ENCODE data around the gene PCDHB7. TPM values are rescaled to one million over a fixed set of nuclear protein-coding genes. Genes with fewer than 3 reads are reported as not detected.
"Not testable (repeated sequence)": the region's sequence is repeated elsewhere in the genome, so short reads cannot be mapped to it uniquely, and the experiment has no call there.

Gene PCDHB7
- total RNA-seq, 4 donors from 2014 or later, result 0.51 to 8.0 (median 5.7) TPM

DNA sequence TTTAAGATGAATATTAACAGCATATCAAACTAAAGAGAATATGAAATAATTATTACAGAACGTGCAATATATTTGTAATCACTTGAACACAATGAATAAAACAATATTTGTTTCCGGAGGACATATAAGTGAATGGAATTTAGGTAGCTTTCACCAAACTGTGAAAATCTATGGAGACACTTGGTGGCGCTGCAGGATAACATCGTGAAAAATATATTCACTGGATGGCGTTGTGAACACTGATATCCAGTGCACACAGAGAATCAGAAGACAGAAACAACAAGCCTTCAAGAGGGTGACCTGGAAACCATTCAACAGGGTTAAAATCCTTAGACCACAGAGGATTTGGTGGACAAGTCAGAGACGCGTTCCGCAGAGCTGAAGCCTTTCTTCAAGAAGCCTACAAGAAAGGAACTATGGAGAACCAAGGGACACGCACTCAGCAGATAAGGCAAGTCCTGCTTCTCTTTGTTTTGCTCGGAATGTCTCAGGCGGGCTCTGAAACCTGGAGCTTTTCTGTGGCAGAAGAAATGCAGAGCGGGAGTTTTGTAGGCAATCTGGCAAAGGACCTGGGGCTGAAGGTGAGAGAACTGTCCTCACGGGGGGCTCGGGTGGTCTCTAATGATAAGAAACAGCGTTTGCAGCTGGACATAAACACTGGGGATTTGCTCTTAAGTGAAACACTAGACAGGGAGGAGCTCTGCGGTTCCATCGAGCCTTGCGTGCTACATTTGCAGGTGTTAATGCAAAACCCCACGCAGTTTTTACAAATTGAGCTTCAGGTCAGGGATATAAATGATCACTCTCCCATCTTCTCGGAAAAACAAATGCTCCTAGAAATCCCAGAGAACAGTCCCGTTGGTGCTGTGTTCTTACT, 27.2 kb downstream of the PCDHB7 start, which contains the start of gene PCDHB11:
TSS of gene PCDHB11 (plus strand) at position 269 of the 877 bp plus-strand sequence. CDS start at position 417, 148 bp downstream.
- H3K4me1 ChIP-seq, result no peaks in the 10 kb centered on the region
- H3K36me3 ChIP-seq, result no peaks in the 10 kb centered on the region
- H3K27ac ChIP-seq, result no peak within 1 kb of the TSS
- intact Hi-C loops (cut with DNase I; ENCODE audit: low total_unique reads), result no loop called here
- H3K9me3 ChIP-seq, result peaks cover 0 to 74% of the 10 kb centered on the region in 2 donors
- H3K27me3 ChIP-seq, result no peaks in the 10 kb centered on the region
- TF ChIP-seq POLR2A (IDR thresholded peaks at IDR 0.05), result no peak
- TF ChIP-seq, protein P1, sequence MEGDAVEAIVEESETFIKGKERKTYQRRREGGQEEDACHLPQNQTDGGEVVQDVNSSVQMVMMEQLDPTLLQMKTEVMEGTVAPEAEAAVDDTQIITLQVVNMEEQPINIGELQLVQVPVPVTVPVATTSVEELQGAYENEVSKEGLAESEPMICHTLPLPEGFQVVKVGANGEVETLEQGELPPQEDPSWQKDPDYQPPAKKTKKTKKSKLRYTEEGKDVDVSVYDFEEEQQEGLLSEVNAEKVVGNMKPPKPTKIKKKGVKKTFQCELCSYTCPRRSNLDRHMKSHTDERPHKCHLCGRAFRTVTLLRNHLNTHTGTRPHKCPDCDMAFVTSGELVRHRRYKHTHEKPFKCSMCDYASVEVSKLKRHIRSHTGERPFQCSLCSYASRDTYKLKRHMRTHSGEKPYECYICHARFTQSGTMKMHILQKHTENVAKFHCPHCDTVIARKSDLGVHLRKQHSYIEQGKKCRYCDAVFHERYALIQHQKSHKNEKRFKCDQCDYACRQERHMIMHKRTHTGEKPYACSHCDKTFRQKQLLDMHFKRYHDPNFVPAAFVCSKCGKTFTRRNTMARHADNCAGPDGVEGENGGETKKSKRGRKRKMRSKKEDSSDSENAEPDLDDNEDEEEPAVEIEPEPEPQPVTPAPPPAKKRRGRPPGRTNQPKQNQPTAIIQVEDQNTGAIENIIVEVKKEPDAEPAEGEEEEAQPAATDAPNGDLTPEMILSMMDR (IDR thresholded peaks at IDR 0.05), result no peak
- no peak within 1 kb of the TSS for H3K4me3 ChIP-seq
- DNase-seq, result no peak

DNA sequence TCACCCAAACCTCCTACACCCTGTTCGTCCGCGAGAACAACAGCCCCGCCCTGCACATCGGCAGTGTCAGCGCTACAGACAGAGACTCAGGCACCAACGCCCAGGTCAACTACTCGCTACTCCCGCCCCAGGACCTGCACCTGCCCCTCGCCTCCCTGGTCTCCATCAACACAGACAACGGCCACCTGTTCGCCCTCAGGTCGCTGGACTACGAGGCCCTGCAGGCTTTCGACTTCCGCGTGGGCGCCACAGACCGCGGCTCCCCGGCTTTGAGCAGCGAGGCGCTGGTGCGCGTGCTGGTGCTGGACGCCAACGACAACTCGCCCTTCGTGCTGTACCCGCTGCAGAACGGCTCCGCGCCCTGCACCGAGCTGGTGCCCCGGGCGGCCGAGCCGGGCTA, 28.7 kb downstream of the PCDHB7 start:
- DNase-seq; H3K27ac ChIP-seq; H3K4me3 ChIP-seq; H3K27me3 ChIP-seq; intact Hi-C loops (cut with DNase I; ENCODE audit: low total_unique reads); H3K4me1 ChIP-seq; H3K36me3 ChIP-seq: not testable (repeated sequence)
- H3K9me3 ChIP-seq, result peaks cover 0 to 81% of the 10 kb centered on the region in 2 donors

DNA sequence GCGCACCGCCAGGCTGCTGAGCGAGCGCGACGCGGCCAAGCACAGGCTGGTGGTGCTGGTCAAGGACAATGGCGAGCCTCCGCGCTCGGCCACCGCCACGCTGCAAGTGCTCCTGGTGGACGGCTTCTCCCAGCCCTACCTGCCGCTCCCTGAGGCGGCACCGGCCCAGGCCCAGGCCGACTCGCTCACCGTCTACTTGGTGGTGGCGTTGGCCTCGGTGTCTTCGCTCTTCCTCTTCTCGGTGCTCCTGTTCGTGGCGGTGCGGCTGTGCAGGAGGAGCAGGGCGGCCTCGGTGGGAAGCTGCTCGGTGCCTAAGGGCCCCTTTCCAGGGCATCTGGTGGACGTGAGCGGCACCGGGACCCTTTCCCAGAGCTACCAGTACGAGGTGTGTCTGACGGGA, 29.2 kb downstream of the PCDHB7 start:
- H3K36me3 ChIP-seq; H3K4me3 ChIP-seq; DNase-seq; H3K4me1 ChIP-seq; H3K27ac ChIP-seq; intact Hi-C loops (cut with DNase I; ENCODE audit: low total_unique reads); H3K27me3 ChIP-seq: not testable (repeated sequence)
- peaks cover 0 to 80% of the 10 kb centered on the region in 2 donors for H3K9me3 ChIP-seq

DNA sequence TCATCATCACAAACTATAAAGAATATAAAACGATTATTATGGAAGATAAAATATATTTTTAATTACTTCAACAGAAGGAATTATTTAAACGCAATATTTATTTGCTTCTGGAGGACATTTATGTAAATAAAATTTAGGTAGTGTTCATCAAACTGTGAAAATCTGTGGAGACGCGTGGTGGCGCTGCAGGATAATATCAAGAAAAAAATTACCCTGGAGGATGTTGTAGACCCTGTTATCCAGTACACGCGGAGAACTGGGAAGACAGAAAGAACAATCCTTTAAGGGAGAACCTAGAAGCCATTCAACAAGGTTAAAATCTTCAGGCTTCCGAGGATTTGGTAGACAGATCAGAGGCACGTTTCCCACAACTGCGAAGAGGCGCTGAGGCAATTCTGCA, 36.0 kb downstream of the PCDHB7 start, which contains the start of gene PCDHB12:
TSS of gene PCDHB12 (plus strand) at position 242 of the 400 bp plus-strand sequence. CDS start 189 bp downstream, outside the sequence.
- Histone ChIP-seq H3K27ac (no peak within 1 kb of the TSS), H3K36me3 (no peaks in the 10 kb centered on the region), H3K4me1 (no peaks in the 10 kb centered on the region), H3K9me3 (peaks cover 0 to 66% of the 10 kb centered on the region in 2 donors), H3K27me3 (no peaks in the 10 kb centered on the region), H3K4me3 (no peak within 1 kb of the TSS)
- no peak for DNase-seq
- intact Hi-C loops (cut with DNase I; ENCODE audit: low total_unique reads), result no loop called here
- TF ChIP-seq POLR2A (IDR thresholded peaks at IDR 0.05), result no peak
- TF ChIP-seq, protein P1 (IDR thresholded peaks at IDR 0.05), result peak in 1 of 4 experiments; percentile 6

DNA sequence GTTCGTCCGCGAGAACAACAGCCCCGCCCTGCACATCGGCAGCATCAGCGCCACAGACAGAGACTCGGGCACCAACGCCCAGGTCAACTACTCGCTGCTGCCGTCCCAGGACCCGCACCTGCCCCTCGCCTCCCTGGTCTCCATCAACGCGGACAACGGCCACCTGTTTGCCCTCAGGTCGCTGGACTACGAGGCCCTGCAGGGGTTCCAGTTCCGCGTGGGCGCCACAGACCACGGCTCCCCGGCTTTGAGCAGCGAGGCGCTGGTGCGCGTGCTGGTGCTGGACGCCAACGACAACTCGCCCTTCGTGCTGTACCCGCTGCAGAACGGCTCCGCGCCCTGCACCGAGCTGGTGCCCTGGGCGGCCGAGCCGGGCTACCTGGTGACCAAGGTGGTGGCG, 37.8 kb downstream of the PCDHB7 start:
- H3K27ac ChIP-seq; intact Hi-C loops (cut with DNase I; ENCODE audit: low total_unique reads); DNase-seq; H3K27me3 ChIP-seq; H3K4me3 ChIP-seq; H3K36me3 ChIP-seq; H3K4me1 ChIP-seq: not testable (repeated sequence)
- peaks cover 0 to 62% of the 10 kb centered on the region in 2 donors for H3K9me3 ChIP-seq

DNA sequence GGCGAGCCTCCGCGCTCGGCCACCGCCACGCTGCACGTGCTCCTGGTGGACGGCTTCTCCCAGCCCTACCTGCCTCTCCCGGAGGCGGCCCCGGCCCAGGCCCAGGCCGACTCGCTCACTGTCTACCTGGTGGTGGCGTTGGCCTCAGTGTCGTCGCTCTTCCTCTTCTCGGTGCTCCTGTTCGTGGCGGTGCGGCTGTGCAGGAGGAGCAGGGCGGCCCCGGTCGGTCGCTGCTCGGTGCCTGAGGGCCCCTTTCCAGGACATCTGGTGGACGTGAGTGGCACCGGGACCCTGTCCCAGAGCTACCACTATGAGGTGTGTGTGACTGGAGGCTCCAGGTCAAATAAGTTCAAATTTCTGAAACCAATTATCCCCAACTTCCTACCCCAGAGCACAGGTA, 38.4 kb downstream of the PCDHB7 start:
- H3K27ac ChIP-seq; H3K4me1 ChIP-seq; intact Hi-C loops (cut with DNase I; ENCODE audit: low total_unique reads); H3K27me3 ChIP-seq; H3K4me3 ChIP-seq; H3K36me3 ChIP-seq; DNase-seq: not testable (repeated sequence)
- H3K9me3 ChIP-seq, result peaks cover 0 to 62% of the 10 kb centered on the region in 2 donors

DNA sequence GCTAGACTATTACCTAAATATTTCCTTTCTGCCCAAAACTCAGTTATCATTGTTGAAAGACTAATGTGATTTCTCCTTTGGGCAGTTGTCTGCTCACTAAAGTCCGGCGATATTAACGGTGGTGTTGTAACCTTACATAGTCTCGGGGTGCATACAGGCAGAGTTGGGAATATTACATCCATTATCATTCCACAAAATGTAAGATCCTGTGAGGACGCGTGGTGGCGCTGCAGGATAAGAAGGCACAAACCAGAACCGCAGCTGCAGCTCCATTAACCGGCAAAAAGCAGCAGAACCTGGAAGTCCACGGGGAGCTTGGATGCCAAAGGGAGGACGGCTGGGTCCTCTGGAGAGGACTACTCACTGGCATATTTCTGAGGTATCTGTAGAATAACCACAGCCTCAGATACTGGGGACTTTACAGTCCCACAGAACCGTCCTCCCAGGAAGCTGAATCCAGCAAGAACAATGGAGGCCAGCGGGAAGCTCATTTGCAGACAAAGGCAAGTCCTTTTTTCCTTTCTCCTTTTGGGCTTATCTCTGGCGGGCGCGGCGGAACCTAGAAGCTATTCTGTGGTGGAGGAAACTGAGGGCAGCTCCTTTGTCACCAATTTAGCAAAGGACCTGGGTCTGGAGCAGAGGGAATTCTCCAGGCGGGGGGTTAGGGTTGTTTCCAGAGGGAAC, 41.4 kb downstream of the PCDHB7 start, which contains the start of gene PCDHB13:
TSS of gene PCDHB13 (plus strand) at position 264 of the 684 bp plus-strand sequence. CDS start at position 469, 205 bp downstream.
- TF ChIP-seq, protein P1 (IDR thresholded peaks at IDR 0.05), result peak in 1 of 4 experiments; percentile 11
- H3K36me3 ChIP-seq; H3K27me3 ChIP-seq; H3K4me1 ChIP-seq; intact Hi-C loops (cut with DNase I; ENCODE audit: low total_unique reads); H3K4me3 ChIP-seq; H3K27ac ChIP-seq: not testable (repeated sequence)
- peak; percentile 27 to 34 for DNase-seq
- peaks cover 0 to 57% of the 10 kb centered on the region in 2 donors for H3K9me3 ChIP-seq

DNA sequence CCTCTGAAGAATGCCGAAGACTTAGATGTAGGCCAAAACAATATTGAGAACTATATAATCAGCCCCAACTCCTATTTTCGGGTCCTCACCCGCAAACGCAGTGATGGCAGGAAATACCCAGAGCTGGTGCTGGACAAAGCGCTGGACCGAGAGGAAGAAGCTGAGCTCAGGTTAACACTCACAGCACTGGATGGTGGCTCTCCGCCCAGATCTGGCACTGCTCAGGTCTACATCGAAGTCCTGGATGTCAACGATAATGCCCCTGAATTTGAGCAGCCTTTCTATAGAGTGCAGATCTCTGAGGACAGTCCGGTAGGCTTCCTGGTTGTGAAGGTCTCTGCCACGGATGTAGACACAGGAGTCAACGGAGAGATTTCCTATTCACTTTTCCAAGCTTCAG, 42.1 kb downstream of the PCDHB7 start:
- H3K36me3 ChIP-seq; DNase-seq; H3K27me3 ChIP-seq; H3K27ac ChIP-seq; intact Hi-C loops (cut with DNase I; ENCODE audit: low total_unique reads); H3K4me1 ChIP-seq; H3K4me3 ChIP-seq: not testable (repeated sequence)
- peaks cover 0 to 55% of the 10 kb centered on the region in 2 donors for H3K9me3 ChIP-seq

DNA sequence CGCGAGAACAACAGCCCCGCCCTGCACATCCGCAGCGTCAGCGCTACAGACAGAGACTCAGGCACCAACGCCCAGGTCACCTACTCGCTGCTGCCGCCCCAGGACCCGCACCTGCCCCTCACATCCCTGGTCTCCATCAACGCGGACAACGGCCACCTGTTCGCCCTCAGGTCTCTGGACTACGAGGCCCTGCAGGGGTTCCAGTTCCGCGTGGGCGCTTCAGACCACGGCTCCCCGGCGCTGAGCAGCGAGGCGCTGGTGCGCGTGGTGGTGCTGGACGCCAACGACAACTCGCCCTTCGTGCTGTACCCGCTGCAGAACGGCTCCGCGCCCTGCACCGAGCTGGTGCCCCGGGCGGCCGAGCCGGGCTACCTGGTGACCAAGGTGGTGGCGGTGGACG, 43.1 kb downstream of the PCDHB7 start:
- H3K27me3 ChIP-seq; H3K27ac ChIP-seq; H3K4me1 ChIP-seq; H3K36me3 ChIP-seq; H3K4me3 ChIP-seq; DNase-seq; intact Hi-C loops (cut with DNase I; ENCODE audit: low total_unique reads): not testable (repeated sequence)
- H3K9me3 ChIP-seq, result peaks cover 0 to 54% of the 10 kb centered on the region in 2 donors
